NCI-H345 (cell line): Measurements from ENCODE around the gene CWC27.

Experiments used
- DNase-seq: peaks from one replicate; lab custom pipeline; 2025; lab: John Stamatoyannopoulos, UW

Gene CWC27, protein sequence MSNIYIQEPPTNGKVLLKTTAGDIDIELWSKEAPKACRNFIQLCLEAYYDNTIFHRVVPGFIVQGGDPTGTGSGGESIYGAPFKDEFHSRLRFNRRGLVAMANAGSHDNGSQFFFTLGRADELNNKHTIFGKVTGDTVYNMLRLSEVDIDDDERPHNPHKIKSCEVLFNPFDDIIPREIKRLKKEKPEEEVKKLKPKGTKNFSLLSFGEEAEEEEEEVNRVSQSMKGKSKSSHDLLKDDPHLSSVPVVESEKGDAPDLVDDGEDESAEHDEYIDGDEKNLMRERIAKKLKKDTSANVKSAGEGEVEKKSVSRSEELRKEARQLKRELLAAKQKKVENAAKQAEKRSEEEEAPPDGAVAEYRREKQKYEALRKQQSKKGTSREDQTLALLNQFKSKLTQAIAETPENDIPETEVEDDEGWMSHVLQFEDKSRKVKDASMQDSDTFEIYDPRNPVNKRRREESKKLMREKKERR

DNA sequence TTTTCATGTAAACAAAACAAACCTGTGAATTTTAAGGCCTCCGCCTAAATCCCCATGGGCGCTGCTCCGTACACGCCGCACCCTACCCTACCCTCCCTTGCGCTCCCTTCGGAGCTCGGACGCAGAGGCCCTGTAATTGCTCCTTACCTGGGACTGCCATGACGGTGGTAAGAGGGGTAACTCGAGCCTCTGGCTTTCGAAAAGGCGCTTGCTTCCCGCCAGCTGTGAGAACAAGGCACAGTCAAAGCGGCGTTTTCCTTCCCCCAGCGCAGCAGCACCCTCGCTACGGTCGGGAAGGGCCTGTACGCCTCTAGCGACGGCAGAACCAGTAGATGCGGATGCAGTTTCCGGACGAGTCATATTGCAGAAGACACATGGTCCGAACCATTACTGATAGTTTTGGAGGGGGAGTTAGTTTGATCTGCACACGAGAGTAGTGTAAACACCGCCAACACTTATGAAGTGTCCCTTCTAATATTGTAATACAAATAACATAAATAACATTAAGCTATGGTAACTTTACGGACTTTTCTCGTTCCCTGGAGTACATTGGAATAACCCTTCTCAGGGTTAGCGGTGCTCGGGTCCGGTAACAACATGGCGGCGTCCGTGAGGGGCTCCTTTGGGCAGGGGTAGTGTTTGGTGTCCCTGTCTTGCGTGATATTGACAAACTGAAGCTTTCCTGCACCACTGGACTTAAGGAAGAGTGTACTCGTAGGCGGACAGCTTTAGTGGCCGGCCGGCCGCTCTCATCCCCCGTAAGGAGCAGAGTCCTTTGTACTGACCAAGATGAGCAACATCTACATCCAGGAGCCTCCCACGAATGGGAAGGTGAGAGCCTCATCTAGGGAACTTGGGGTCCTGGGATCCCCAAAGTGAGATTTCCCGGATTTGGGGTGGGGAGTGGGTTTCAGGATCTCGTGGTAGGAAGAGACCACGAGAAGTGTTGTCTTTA lies at the start of gene CWC27, which contains the start of gene SREK1IP1:
Gene CWC27 (plus strand): TSS at position 573 of the 955 bp plus-strand sequence. CDS start 217 bp downstream, at position 790.
Gene SREK1IP1 (minus strand): TSS at position 334 of the 955 bp plus-strand sequence. CDS start 174 bp downstream, at position 160.
- DNase-seq, result peak; percentile 84

DNA sequence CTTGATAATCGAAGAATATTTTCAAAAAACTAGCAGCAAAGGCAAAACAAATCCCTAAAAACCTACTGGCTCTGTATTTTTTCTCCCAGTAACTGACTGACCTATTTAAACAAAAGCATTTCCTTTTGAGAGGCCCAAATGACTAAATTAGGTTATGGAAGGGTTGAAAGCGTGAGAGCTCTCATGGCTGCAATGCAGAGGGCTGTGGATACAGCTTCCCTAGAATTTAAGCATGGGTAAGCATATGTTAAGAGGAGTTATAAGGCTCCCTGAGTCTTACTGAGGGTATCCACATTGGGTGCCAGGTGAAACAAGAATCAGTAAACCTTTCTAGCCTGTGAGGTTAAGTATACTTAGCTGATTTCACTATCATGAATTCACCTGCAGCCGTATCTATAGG lies 46.1 kb upstream of the CWC27 start:
- no peak for DNase-seq

DNA sequence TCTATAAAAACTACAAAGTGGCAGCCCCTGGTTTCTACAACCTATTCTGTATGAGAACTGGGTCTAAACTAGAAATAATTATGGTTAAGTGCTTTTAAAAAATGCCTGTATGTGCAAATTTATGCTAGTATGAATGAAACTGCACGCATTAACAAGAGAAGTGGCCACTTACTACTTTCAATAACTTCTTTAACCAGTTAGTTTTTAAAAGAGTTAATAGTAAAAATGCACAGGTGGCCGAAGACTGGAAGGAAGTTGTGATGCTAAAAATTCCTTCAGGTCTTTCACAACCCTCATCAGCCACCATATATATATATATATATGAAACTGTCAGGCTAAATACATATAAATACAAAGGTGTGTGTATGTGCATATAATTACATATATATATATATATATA lies 41.6 kb upstream of the CWC27 start:
- no peak for DNase-seq

DNA sequence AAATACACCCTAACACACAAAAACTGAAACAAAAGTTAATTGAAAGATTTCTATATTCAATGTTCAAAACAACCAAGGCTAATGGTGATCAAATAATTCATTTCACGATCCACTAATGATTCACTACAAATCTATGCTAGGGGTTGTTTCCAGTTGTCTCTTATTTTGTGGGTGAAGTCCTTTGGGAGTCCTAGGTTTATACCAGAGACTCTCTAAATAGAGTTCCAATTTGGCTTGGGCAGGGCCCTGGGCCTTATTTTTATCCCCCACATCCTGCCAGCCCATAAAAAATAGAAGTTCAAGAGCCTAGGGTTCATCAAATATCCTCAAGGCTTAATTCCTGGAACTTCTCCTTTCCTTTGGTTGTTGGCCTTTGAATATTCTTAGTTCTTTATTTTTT lies 26.3 kb upstream of the CWC27 start:
- DNase-seq, result no peak

DNA sequence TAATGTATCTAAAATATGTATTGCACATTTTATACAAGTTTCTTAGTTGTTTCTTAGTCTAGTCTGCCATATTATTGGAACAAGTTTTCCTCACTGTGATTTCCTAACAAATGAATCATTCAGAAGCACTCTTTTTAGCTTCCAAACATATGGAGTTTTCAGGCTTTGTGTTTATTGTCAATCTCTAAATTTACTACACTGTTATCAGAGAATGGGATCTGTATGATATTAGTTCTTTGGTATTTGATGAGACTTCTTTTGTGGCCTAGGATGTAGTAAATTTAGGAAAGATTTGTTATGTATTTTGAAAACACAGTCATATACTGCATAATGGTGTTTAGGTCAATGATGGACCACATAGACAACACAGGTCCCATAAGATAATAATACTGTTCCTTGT lies 25.9 kb upstream of the CWC27 start:
- DNase-seq, result no peak

DNA sequence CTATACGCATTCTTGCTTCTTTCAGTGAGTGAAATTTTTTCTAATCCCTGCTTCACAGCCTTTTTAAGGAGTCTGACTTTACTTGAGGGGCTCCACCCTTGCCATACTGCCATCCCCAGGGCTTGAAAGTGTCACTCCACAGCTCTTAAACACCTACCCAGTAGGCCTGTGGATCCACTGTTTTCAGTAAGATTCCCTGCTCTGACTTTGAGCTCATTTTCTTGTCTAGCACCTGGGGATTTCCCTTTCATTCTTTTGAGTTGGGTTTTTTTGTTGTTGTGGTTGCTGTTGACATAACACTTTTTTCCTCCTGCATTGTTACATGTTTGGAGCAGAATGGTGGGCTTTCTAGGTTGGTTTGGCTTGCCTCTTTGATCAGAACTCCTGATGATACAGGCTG lies 23.8 kb upstream of the CWC27 start:
- no peak for DNase-seq

DNA sequence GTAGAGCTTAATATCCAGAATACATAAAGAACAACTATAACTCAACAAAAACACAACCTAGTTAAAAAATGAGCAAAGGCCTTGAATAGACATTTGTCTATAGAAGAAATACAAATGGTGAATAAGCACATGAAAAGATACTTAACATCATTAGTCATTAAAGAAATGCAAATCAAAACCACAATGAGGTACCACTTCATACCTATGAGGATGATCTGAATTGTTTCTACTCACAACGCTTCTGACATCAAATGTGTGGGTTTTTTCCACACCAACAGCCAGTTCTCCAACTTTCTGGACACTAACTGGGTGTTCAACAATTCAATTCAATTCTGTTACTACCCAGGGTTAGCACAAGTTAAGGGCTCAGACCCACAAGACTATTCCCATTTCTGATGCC lies 22.3 kb upstream of the CWC27 start:
- no peak for DNase-seq

DNA sequence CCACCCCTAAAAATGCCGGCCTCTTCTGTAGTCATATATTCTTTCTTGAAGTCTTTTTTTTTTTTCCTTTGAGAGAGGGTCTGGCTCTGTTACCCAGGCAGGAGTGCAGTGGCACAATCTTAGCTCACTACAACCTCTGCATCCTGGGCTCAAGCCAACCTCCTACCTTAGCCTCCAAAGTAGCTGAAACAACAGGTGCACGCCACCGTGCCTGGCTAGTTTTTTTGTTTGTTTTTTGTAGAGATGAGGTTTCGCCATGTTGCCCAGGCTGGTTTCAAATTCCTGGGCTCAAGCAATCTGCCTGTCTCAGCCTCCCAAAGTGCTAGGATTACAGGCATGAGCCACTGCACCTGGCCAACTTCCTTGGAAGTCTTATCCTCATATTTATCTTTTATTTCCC lies 19.3 kb upstream of the CWC27 start:
- DNase-seq, result no peak

DNA sequence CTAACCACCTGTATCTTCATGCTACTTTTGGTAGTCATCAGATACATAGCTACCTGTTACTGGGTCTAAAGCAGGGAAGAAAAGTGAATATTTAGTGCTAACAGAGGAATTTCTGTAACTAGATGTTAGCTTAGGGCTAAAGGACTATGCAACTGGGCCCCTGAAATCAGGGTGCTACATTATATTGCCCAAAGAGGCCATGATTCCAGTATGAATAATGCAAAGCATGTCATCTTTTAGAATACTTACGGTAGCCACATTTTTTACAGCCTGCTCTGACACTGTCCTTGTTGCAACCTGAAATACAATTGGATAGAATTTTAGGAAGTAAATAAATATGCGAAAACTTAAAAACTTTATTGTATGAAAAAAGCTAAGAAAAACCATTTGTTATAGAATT lies 14.7 kb upstream of the CWC27 start:
- no peak for DNase-seq

DNA sequence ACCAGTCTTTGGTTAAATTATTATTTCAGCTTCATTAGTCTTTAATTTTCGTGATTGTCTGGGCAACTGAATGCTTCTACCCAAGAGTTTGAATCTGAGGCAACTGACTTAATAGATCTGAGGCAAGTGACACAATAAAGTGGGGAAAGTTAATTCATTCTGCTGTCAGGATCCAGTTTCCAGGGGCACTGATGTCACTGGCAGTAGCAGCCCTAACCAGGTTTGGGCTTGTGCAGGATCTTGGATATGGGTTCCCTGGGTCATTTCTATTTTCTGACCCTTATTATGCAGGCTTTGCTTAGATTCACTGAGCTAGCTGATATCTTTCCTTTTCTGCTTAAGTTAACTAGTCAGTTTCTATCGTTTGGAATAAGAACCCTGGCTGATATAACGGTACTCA lies 9.8 kb upstream of the CWC27 start:
- no peak for DNase-seq

DNA sequence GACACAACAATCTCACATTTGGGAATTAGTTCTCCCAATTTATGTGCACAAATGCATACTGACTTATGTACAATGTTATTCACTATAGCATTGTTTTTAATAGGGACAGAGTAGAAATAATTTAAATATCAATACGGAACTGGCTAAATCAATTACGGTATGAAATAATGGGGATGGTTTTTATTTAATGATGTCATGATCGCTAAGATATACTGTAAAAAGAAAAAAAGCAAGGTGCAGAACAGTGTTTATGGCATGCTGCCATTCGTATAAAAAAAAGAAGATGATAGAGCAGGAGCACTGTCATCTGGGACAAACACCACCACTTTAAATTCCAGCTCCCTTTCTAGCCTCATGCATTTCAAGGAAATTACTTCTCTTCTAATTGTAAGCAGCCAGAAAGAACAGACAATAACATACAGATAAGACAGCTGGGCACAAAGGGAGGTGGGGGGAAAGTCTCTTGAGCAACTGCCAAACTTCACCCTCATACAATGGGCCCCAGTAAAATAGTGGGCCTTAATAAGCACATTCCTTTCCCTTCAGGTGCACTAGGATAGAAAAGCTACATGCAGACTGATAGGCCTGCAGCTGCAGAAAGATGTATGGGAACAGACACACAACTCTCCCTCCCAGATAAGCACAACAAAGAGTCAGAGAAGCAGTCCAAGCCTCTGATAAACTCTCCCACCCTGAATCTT lies 8.6 kb upstream of the CWC27 start:
- DNase-seq, result no peak

DNA sequence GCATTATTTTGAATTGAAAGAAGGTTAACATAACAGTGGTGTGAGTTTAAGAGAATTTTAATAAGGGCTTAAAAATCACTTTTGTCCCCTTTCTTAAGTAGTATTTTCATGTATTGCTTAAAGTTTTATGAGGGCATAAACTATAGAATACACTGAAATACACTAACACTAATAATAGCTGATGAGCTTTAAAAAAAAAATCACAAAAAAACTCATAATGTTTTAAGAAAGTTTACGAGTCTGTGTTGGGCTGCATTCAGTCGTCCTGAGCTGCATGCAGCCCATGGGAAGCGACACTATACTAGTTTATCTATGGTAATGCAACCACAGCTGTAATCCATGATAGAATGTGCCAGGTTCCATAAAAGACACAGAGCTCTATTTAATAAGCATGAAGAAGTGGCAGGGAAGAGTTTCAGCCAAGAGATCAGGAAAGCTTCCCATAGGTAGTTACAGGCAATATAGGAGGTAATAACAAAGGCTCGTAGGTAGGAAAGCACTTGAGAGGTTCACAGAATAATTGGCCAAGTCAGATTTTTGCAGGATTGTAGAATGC lies 4.7 kb upstream of the CWC27 start:
- no peak for DNase-seq

DNA sequence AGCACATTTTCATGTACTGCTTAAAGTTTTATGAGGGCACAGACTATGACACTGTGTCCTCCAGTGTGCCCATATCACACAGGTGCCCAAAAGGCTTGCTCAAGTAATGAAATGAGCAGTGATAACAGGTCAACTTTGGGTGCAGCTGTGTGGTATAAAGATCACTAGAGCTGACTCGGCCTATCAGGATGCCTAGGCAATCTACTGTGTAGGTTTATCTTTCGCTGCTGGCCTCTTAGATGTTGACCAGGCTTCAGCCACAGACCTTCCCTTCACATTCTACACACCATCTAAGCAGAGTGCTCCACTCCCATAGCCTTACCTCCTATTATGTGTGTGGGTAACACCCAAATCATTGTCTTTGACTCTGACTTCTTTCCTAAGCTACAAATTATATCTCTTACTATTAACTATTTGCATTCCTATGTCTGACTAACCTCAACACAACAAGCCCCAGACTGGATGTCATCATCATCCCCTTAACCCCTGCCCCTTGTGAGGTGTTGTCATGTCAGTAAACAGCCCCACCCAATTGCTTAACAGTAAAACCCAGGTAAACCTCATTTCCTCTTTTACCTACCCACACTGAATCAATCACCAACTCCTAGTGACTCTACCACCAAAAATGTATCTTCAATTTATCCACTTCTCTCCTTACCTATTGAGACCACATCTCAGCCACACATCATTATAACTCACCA lies 2.8 kb upstream of the CWC27 start:
- no peak for DNase-seq

DNA sequence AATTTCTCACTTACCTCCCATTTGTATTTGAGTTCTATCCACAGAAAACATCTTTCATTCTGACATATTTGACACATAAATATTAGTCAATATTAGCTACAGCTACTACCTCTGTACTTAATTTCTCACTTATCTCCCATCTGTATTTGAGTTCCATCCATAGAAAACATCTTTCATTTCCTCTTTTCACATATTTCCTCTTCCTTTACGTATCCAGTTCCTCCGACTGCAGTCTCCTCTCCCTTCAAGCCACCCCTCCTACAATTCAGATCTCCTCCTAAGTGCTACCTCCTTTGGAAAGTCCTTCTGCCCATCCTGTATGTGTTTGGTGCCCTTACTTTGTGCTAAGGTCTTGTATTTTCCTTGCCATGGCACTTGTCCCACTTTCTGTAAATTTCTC lies 1.8 kb upstream of the CWC27 start:
- no peak for DNase-seq

DNA sequence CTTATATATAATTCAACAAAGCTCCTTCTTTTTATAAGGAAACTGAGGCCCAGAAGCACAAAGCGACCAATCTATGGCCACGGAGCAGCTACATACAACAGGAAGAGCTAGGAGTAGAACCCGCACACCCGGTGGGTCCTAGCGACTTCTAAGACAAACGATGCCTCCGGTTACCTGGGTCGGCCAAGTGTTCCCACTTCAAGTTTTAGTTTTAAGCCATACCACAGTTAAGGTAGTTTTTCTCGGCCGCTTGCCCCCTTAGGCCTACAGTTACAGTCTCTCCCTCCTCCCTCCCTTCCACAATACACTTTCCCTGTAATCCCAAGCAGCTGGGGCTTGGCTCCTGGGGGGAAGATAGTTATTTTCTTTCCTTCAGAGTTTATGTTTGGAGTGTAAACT lies 772 bp upstream of the CWC27 start:
- DNase-seq, result no peak

DNA sequence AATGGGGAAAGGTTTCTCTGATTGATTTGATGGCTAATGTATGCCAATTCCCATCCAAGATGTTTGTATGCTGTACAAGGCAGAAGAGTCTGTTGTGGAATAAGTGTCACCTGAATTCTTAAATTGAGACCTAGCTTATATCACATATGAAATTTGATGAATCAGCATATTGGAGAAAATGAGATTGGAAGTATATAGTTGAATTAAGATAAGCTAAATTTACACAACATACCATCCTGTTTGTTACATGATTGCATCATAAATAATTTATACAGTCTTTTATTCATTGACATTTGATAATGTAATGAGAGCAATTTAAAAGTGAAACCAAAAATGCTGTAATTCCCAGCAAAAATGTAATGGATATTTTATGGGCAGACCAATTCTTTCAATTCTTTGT lies 1.1 kb downstream of the CWC27 start:
- DNase-seq, result no peak

DNA sequence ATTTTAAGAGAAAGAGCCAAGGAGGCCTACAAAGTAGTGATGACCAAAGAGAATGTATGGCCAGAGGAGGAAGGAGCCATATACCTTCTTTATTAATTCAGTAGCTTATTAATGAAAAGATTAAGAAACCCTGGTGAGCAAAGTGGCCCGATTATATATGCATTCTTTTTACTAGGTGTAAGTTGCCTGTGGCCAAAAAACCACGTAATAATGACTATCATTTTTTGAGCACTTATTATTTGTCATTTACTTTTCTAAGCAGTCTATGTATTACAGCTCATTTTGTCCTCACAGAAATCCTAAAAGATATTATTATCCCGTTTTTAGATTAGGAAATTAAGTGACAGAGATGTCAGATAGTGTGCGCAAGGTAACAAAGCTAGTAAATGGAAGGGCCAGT lies 3.0 kb downstream of the CWC27 start:
- no peak for DNase-seq

DNA sequence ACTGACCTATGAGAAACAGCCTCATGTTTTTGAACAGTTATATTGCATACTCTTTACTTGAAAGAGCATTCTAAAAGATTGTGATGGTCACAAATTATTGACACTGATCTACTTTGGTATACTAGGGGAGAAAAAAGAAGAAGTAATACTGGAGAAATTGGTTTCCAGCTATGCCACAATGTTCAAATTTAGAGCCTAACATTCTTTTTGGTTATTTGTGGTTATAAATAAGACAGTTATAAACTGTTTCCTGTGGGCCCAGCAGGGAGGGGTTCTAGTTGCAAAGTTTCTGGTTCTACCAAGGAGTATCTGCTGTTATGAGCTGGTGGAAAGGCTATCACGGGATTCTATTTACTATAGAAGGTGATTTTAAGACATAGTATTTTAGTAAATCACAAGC lies 4.8 kb downstream of the CWC27 start:
- no peak for DNase-seq

DNA sequence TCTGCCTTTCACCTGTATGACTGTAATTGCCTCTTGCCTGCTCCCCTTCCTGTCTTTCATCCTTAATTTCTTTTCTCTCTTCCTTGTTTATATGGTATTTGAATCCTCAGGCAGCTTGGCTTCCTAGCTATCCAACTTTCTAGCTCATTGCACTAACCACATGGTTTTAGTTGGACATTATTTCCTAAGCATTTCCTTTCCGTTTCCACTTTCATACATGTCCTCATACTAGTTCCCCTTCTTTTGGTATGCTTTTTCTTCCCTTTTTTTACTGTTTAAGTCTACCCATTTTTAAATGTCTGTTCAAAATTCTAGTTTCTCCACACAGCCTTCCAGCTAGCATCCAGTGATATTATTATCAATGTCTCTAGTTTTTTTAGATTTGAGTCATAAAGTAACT lies 6.6 kb downstream of the CWC27 start:
- no peak for DNase-seq

DNA sequence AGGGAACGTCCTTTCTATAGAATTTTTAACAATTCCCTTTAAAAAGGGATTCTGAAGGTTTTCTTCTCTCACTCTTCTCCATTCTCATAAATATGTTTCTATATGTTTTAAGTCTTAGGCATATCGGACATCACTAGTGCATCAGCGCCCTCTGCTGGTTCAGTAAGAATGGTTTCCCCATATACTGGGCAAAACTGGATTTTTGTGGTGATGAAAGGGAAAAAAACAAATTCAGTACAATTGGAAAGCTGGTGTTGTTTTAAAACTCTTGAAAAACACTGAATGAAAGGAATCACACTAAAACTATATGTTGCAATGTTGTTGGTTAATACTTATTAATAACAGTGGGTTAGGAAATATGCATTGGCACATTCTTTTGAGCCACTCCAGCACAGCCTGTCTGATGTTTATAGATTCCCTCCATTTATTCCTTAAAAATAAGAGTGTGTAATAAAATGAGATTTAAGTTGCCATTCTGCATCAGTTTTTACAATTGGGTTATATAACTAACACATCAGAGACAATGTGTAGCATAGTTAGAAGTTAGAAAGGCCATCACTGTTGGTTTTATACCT lies 15.8 kb downstream of the CWC27 start:
- DNase-seq, result peak; percentile 72

DNA sequence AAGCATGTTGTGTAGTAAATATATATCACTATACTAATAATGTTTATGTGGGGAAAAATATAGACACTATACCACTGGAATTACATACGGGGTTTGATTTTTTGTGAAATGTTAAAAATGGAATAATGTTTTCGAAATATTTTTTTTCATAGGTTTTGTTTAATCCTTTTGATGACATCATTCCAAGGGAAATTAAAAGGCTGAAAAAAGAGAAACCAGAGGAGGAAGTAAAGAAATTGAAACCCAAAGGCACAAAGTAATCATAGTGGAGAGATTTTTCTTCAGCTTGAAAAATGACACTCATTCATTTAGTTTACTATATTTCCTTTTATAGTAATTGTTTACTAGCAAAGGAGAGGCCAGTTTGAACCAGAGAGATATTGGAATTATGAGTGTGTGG lies 17.6 kb downstream of the CWC27 start:
- DNase-seq, result no peak
